ENCODE results near the gene LIX1. TPM values are rescaled to one million over a fixed set of nuclear protein-coding genes. Genes with fewer than 3 reads are reported as not detected.
A peak's percentile ranks its signal among the peaks of the same experiment; 100 is the strongest.

LIX1 gene
- total and polyA plus RNA-seq, 7 donors: under 0.01 to 0.03 TPM; not detected in 5

DNA sequence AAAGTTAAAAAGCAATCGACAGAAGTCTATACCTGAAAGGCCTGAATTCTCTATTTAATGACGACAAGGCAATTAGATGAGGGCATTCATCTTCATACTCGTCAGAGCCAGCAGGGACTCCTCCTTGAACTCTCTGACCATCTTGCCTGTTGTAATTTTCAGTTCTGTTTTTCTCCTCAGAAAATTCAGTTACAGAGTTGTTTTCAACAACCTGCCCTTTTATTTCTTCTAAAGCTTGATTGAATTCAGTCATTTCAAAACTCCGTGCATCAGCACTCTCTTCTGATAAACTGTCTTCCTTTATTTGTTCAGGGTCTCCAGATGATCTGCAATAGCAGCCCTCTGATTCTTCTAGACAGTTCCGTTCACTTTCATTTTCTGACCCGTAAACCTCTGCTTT is 25.0 kb upstream of the LIX1 start:
- Histone ChIP-seq H3K4me1 (no peaks in the 10 kb centered on the region), H3K27ac (no peak overlapping the region), H3K9me3 (no peaks in the 10 kb centered on the region), H3K36me3 (ENCODE audit: insufficient read depth in 1 of 2, low read depth in 1 of 2) (peaks cover 4 to 100% of the 10 kb centered on the region in 2 donors), H3K27me3 (ENCODE audit: insufficient read depth in 3 of 3, low read length in 2 of 3) (no peaks in the 10 kb centered on the region), H3K4me3 (no peak overlapping the region)
- intact Hi-C loops (cut with DNase I): loop anchor here (5.0 to 10.0 kb wide), 2 partner anchors 553 to 1710 kb away; no protein-coding TSS in a partner anchor
- ATAC-seq (no peak), DNase-seq (no peak)
- TF ChIP-seq, protein P1, sequence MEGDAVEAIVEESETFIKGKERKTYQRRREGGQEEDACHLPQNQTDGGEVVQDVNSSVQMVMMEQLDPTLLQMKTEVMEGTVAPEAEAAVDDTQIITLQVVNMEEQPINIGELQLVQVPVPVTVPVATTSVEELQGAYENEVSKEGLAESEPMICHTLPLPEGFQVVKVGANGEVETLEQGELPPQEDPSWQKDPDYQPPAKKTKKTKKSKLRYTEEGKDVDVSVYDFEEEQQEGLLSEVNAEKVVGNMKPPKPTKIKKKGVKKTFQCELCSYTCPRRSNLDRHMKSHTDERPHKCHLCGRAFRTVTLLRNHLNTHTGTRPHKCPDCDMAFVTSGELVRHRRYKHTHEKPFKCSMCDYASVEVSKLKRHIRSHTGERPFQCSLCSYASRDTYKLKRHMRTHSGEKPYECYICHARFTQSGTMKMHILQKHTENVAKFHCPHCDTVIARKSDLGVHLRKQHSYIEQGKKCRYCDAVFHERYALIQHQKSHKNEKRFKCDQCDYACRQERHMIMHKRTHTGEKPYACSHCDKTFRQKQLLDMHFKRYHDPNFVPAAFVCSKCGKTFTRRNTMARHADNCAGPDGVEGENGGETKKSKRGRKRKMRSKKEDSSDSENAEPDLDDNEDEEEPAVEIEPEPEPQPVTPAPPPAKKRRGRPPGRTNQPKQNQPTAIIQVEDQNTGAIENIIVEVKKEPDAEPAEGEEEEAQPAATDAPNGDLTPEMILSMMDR (IDR thresholded peaks at IDR 0.05): no peak
- 71 to 78% (median 72%) methylated on average over 6 of the region's 6 CpGs for whole genome bisulfite sequencing, 3 donors

DNA sequence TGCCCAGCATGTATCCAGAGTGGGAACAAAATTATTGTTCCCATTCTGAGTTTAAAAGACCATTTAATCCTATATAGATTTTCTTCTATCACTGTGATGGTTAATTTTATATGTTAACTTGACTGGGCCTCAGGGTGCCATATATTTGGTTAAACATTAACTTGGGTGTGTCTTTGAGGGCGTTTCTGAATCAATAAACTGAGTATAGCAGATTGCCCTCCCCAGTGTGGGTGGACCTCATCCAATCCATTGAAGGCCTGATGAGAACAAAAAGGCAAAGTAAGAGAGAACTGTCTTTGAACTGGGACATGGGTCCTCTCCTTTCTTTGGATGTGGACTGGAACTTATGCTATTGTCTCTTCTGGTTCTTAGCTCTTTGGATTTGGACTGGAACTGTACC is 23.3 kb upstream of the LIX1 start:
- WGBS, 3 donors: 44 to 78% (median 53%) methylated on average over 1 of the region's 1 CpG
- Histone ChIP-seq H3K4me1 (no peaks in the 10 kb centered on the region), H3K4me3 (no peak overlapping the region), H3K27ac (no peak overlapping the region), H3K9me3 (no peaks in the 10 kb centered on the region), H3K36me3 (ENCODE audit: insufficient read depth in 1 of 2, low read depth in 1 of 2) (peaks cover 0 to 96% of the 10 kb centered on the region in 2 donors), H3K27me3 (ENCODE audit: insufficient read depth in 3 of 3, low read length in 2 of 3) (no peaks in the 10 kb centered on the region)
- no peak for ATAC-seq
- intact Hi-C loops (cut with DNase I): loop anchor here (5.0 to 10.0 kb wide), 2 partner anchors 551 to 1712 kb away; no protein-coding TSS in a partner anchor
- TF ChIP-seq, protein P1 (IDR thresholded peaks at IDR 0.05): no peak
- no peak for DNase-seq

DNA sequence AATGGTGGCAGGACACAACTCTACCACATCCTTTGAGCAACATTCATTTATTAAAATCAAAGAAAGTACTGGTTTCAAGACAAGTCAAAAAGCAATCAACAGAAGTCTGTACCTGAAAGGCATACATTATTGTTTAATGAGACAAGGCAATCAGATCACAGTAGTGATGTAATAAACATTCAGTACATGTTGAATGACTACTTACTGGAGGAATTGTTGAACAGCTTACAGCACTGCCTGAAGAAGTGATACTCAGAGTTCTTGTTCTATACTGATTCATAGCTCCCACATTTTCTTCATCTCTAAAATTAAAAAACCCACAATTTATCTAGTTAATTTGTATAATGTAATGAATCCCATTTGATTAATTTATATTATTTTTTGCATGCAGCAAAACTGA is 22.4 kb upstream of the LIX1 start:
- DNase-seq (no peak), ATAC-seq (peak; percentile 57 to 79 (median 70))
- Histone ChIP-seq H3K4me3 (no peak overlapping the region), H3K36me3 (ENCODE audit: insufficient read depth in 1 of 2, low read depth in 1 of 2) (peaks cover 0 to 96% of the 10 kb centered on the region in 2 donors), H3K9me3 (no peaks in the 10 kb centered on the region), H3K27ac (no peak overlapping the region), H3K27me3 (ENCODE audit: insufficient read depth in 3 of 3, low read length in 2 of 3) (no peaks in the 10 kb centered on the region), H3K4me1 (no peaks in the 10 kb centered on the region)
- TF ChIP-seq, protein P1 (IDR thresholded peaks at IDR 0.05): no peak
- intact Hi-C loops (cut with DNase I): loop anchor here (5.0 to 10.0 kb wide), 8 partner anchors 118 to 1712 kb away; no protein-coding TSS in a partner anchor

DNA sequence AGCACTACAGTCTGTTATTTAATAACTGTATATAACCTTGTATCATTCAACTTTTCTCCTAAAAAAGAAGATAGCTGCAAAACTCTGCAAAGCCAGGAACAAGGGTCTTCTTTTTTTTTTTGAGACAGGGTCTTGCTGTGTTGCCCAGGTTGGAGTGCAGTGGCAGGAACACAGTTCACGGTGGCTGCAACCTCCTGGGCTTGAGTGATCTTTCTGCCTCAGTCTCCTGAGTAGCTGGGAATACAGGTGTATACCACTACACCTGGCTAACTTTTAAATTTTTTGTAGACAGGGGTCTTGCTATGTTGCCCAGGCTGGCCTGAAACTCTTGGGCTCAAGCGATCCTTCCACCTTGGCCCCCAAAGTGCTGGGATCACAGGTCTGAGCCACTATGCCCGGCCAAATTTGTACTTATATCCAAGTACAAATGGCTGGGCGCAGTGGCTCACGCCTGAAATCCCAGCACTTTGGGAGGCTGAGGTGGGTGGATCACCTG is 21.4 kb upstream of the LIX1 start:
- Histone ChIP-seq H3K4me3 (no peak overlapping the region), H3K9me3 (no peaks in the 10 kb centered on the region), H3K27me3 (ENCODE audit: insufficient read depth in 3 of 3, low read length in 2 of 3) (no peaks in the 10 kb centered on the region), H3K27ac (no peak overlapping the region), H3K36me3 (ENCODE audit: insufficient read depth in 1 of 2, low read depth in 1 of 2) (peaks cover 0 to 89% of the 10 kb centered on the region in 2 donors), H3K4me1 (no peaks in the 10 kb centered on the region)
- TF ChIP-seq, protein P1 (IDR thresholded peaks at IDR 0.05): no peak
- intact Hi-C loops (cut with DNase I): loop anchor here (2.0 to 10.0 kb wide), 8 partner anchors 117 to 552 kb away; no protein-coding TSS in a partner anchor
- 90 to 94% (median 92%) methylated on average over 5 of the region's 5 CpGs for WGBS, 3 donors
- ATAC-seq (no peak), DNase-seq (no peak)

DNA sequence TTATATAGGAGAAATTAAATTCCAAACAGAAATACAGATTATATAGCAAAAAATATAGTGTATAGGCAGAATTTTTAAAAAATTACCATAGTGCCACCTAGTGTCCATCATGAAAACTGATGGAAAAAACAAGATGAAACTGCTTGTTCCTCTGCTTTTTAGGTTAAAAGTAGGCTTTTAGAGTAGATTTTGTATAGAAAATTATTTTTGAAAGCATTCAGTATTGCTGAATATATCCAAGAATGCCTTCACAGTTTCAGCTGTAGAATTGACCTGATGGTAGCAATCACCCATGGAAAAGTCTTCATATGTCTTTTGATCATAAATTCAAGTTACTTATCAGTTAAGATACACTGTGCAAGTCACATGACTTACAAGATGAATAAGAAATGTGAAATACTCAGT is 21.0 kb upstream of the LIX1 start:
- intact Hi-C loops (cut with DNase I): loop anchor here (2.0 to 10.0 kb wide), 8 partner anchors 116 to 551 kb away; no protein-coding TSS in a partner anchor
- DNase-seq (no peak), ATAC-seq (no peak)
- Histone ChIP-seq H3K4me3 (no peak overlapping the region), H3K4me1 (no peaks in the 10 kb centered on the region), H3K27me3 (ENCODE audit: insufficient read depth in 3 of 3, low read length in 2 of 3) (no peaks in the 10 kb centered on the region), H3K27ac (no peak overlapping the region), H3K36me3 (ENCODE audit: insufficient read depth in 1 of 2, low read depth in 1 of 2) (peaks cover 0 to 84% of the 10 kb centered on the region in 2 donors), H3K9me3 (no peaks in the 10 kb centered on the region)
- TF ChIP-seq, protein P1 (IDR thresholded peaks at IDR 0.05): peak; percentile 73
